Measurements from ENCODE around the gene GJA9. TPM values are rescaled to one million over a fixed set of nuclear protein-coding genes. Genes with fewer than 3 reads are reported as not detected.
A peak's percentile ranks its signal among the peaks of the same experiment; 100 is the strongest.
"Not testable (repeated sequence)": the region's sequence is repeated elsewhere in the genome, so short reads cannot be mapped to it uniquely, and the experiment has no call there.

GJA9 gene
- total RNA-seq, 1 experiment from 2014 or later: not detected

- DNase-seq (ENCODE audit: low read depth): peak; percentile 92
These were observed 8.1 kb downstream of the GJA9 start, which contains the start of gene MYCBP for GRCh38 chr1:38873027-38873969. MYCBP (minus strand) TSS chr1:38873348; CDS start chr1:38873305, 43 bp downstream.

- DNase-seq (ENCODE audit: low read depth): peak; percentile 61
These were observed 8.9 kb downstream of the GJA9 start for GRCh38 chr1:38872401-38873026.

DNA sequence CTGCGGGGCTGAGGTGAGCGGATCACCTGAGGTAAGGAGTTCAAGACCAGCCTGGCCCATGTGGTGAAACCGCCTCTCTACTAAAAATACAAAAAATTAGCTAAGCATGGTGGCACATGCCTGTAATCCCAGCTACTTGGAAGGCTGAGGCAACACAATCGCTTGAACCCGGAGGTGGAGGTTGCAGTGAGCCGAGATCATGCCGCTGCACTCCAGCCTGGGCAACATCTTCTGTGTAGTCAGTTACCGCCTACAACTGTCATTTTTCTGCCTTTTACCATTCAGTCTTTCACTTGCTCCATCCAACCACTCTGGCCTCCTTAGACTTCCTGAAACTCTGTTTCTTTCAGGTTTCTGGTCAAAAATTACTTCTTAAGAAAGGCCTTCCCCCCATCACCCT is 10.4 kb downstream of the GJA9 start:
- no peak for DNase-seq (ENCODE audit: low read depth)

- no peak for DNase-seq (ENCODE audit: low read depth)
These were observed 14.2 kb downstream of the GJA9 start for GRCh38 chr1:38867208-38867607.

DNA sequence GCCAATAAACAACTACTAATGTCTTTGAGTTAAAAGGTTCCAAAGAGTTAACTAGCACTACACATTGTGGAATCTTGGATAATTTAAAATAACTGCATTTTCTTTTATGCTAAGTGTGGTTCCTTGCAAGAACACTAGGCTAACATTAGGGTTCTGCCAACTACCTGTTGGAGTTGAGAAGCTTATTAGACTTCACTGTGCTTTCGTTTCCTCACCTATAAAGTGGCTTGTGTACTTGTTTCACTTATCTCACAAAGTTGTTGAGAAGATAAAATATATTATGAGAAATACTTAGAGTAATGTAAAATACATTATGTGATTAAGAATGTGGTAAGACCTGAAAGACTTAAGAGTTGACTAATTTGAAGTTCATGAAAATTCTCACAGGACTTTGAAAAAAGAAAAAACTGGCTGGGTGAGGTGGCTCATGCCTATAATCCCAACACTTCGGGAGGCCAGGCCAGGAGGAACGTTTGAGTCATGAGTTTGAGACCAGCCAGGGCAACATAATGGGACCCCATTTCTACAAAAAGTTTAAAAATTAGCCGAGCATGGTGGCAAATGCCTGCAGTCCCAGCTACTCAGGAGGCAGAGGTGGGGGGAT is 16.2 kb downstream of the GJA9 start:
- no peak for DNase-seq (ENCODE audit: low read depth)

- no peak for DNase-seq (ENCODE audit: low read depth)
These were observed 21.0 kb downstream of the GJA9 start for GRCh38 chr1:38860454-38860795.

DNA sequence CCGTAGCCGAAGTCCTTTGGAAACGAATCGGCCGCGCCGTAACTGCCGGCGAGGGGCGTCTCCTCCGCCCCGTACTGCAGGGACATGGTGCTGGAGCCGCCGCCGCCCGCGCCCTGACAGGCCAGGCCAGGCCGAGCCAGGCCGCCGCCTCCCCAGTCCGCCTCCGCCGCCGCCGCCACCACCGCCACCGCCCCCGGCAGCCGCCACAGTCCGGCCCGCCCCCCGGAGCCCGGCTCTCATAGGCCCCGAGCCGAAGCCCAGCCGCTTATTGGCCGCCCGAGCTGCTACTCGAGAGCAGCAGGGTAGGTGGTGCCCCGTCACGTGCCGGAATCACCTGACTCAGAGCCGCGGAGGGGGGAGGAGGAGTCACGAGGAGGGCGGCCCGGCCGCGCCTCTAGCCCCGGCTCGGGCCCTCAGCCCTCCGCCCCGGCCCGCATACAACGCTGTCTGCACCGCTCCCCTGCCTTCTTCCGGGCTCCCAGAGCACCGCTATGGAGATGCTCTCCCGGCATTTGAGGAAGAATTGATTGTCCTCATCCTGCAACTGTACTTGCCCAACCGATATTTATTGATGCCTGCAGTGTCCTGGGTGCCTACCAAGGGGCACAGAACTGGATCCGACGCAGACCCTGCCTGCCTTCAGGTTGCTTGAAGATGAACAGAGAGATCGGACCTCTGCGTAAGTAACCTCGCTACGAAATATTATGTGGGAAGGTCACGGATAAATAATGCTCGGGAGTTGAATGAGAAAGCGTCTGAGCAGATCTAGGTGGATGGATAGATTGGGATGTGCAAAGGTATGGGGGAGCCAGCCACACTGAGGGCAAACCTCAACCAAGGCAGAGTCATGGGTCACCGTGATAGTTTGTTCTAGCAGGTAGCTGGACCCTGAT is 21.6 kb downstream of the GJA9 start, which contains the start of gene RRAGC:
TSS of gene RRAGC (minus strand) at position 212 of the 893 bp plus-strand sequence. CDS start at position 86, 126 bp downstream.
- peak; percentile 97 for DNase-seq (ENCODE audit: low read depth)

- DNase-seq (ENCODE audit: low read depth): peak; percentile 47
These were observed 22.4 kb downstream of the GJA9 start for GRCh38 chr1:38858833-38859560.

DNA sequence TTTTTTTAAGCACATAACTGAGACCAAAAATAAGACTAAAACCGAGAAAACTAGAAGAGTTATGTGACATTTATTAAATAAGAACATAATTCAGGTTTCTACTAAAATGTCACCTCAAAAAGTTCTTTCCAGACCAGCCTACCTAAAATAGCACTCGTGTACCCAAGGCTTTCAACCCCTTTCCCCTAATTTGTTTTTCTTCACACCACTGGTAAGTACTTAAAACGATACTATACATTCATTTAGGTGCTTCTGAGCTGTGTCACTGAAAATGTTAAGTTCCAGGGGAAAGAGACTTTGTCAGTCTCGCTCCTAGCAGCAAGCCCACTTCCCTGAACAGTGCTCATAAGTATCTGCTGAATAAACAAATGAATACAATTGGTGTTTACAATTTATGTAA is 28.6 kb downstream of the GJA9 start:
- no peak for DNase-seq (ENCODE audit: low read depth)

DNA sequence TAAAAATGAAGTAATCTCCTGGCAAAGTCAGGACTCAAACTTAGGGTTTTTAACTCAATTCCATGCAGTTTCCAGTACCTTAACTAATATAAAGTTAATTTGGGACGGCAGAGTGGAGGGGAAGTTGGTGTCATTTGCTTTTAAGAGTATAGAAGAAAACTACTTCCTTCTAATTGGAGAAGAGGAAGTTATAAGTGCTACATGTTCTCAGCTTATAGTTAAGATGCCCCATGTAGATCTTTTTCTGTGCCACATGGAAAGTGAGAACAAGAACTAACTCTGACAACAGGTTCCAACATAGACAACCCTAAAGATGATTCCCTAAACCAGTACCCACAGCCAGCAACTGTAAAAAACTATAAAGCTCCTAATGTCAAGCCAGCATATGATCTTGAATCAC is 33.3 kb downstream of the GJA9 start:
- DNase-seq (ENCODE audit: low read depth): no peak

GRCh38 chr1:38846210-38846609 is 35.2 kb downstream of the GJA9 start:
- no peak for DNase-seq (ENCODE audit: low read depth)

- not testable (repeated sequence) for DNase-seq (ENCODE audit: low read depth)
These were observed 36.3 kb downstream of the GJA9 start for GRCh38 chr1:38845088-38845487.

DNA sequence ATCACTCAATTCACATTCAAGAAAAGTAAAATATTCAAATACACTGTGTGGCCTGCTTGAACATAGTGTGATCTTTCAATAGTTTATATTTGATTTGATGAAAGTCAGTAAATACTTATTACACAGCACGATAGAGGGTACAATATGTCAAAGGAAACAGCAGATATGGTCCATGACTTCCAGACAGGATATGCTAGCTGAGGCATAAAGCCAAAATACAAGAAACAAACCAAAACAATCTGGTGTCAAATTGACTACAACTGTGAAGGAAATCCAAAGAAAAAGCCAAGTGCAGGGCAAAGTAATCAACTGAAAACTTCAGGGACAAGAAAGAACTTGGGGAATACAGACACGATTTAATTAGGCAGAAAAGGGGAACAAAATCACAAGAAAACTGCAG is 41.1 kb downstream of the GJA9 start:
- no peak for DNase-seq (ENCODE audit: low read depth)

DNA sequence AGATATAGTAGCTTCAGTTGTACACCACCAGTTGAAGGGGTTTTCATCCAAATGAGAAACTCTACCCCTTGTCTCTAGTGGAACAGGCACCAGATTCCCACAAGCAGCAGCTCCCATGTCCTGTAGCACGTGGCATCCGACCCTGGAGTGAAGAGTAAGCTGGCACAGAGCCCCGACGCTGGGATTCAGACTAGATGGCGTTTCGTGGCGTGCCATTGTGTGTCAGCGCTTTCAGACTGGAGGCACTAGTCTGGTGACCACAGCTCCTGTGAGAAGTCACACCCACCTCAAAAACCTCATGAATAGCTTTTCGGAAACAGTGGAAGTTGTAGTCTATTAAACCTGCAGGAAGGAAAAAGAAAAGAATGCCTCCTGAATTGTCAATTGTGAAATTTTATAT is 42.0 kb downstream of the GJA9 start:
- DNase-seq (ENCODE audit: low read depth): no peak

DNA sequence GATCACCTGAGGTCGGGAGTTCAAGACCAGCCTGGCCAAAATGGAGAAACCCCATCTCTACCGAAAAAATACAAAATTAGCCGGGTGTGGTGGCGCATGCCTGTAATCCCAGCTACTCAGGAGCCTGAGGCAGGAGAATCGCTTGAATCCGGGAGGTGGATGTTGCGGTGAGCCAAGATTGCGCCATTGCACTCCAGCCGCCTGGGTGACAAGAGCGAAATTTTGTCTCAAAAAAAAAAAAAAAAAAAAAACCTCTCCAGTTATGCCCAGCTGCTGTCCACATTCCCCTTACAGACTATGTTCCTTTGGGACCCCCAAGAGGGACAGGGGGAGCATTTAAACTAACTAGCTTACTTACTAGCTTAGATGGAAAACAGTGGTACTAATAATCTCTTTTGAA is 45.1 kb downstream of the GJA9 start:
- not testable (repeated sequence) for DNase-seq (ENCODE audit: low read depth)

DNA sequence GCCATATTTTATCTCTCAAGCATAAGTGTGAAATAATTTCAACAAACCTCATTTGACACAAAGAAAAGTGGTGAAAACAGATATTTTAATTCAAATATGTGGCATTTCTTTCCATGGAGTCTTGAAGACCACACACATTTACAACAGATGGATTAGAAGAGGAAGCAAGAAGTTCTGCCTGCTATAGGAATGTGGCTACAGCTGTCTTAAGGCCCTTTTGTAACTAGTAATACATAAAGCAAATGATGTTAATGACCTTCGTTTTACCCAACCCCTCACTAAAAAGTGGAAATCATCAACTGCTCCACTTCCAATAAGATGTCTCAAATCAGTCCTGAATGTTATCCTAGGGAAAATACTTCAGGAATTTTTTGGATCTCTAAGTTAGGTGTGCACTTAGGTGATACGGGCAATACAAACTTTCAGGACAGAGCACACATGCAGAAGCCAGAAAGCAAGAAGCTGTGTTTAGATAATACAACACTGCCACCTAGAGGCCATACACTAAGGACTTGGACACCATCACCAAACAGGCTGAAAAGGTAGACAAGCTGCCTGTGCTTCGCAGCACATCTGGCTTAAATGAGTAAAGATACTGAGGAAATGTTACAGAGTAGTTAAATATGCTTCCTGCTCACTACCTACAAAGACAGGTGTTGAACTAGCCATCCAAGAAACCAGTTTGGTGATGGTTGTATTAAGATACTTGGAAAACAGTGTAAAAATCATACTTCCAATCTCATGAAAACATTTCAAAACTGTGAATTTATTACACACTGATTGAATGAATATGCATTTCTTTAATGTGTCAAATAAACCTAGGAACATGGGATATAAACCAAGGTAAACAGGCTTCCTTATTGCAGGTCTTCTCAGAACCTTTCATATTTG is 46.2 kb downstream of the GJA9 start:
- DNase-seq (ENCODE audit: low read depth): peak; percentile 75

DNA sequence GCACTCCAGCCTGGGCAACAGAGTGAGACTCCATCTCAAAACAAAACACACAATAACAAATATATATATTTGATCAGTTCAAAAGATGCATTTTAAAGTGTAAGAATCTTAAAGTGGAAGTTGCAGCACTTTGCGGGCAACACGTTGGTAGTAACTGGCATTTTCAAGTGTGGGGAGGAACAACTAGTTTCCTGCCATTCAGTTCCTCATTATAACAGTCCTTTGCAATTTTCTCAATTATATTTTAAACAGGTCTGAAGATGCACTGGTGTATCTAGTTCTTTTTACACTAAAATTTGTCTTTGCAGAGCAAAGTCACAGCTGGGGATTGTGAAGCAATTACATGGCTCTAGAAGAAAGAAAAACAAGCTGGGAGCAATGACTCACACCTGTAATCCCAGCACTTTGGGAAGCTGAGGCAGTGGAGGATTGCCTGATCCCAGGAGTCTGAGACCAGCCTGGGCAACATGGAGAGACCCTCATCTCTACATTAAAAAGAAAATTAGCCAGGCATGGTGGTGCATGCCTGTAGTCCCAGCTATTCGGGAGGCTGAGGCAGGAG is 47.1 kb downstream of the GJA9 start:
- peak; percentile 17 for DNase-seq (ENCODE audit: low read depth)

- DNase-seq (ENCODE audit: low read depth): no peak
These were observed 48.2 kb downstream of the GJA9 start for GRCh38 chr1:38833146-38833545.

DNA sequence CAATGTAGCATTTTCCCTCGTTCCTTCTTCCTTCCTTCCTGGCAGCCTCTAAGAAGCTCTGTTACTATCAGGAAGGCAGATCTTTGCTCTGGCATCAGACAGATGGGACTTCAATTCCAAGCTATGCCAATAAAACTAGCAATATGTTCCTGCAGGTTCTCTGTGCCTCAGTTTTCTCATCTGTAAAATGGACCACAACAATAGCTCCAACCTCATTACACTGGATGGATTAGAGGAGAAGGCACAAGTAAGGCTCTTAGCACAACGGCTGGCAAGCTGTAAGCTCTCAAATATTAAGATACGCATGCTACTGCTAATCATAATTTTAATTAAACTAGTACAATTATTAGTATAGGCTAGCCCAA is 49.0 kb downstream of the GJA9 start:
- DNase-seq (ENCODE audit: low read depth): no peak

Measured in LHCN-M2 (cell line).